SK-MEL-5 (cell line): ENCODE data around the gene STK16. TPM values are rescaled to one million over a fixed set of nuclear protein-coding genes. Genes with fewer than 3 reads are reported as not detected.

Experiments used
- DNase-seq: peaks from one replicate; pipeline ENCODE4 v3.0.0-alpha.2; 2016; ENCODE audit warnings: low read depth, low spot score
- in situ Hi-C: cut with HindIII; loops from 2 replicates; pipeline ENCODE4 v1.10.0; 2016; ENCODE audit warnings: low sequenced_read_pairs, high pct_unique_total_duplicates, low pct_unique_long_range_greater_than_20kb
- total RNA-seq: library from RNA; depleted of rRNA; stranded (reverse); fragments of >200 nt; shearing (Covaris generic); gene quantifications from 2 replicates; pipeline ENCODE4 v1.2.3, GENCODE V29; 2014

The STK16 gene
- total RNA-seq, 1 experiment from 2014 or later = 21.7 TPM

GRCh38 chr2:219228041-219228910, 17.0 kb upstream of the STK16 start:
- in situ Hi-C loops = no loop called here

GRCh38 chr2:219228911-219229304, 16.4 kb upstream of the STK16 start:
- in situ Hi-C loops = no loop called here
- no peak for DNase-seq

More at GRCh38 chr2:219228041-219228910, 17.0 kb upstream of the STK16 start:
- DNase-seq = no peak

- in situ Hi-C loops = no loop called here
- DNase-seq = peak; percentile 99
These were observed 15.8 kb upstream of the STK16 start, which contains the start of the genes ANKZF1 and ATG9A for GRCh38 chr2:219229305-219230058. Gene ANKZF1 (plus strand): TSS chr2:219229806. CDS start chr2:219230258, 452 bp downstream. Gene ATG9A (minus strand): TSS chr2:219229636. CDS start chr2:219228024, 1,612 bp downstream.

- peak; percentile 14 for DNase-seq
- in situ Hi-C loops = no loop called here
These were observed 15.2 kb upstream of the STK16 start for GRCh38 chr2:219230059-219230540.

- no peak for DNase-seq
- in situ Hi-C loops = no loop called here
These were observed 10.9 kb upstream of the STK16 start for GRCh38 chr2:219234331-219234730.

GRCh38 chr2:219243291-219243761, 2.0 kb upstream of the STK16 start:
- no peak for DNase-seq
- in situ Hi-C loops = no loop called here

GRCh38 chr2:219244789-219245147, 511 bp upstream of the STK16 start:
- DNase-seq = no peak
- in situ Hi-C loops = no loop called here

- in situ Hi-C loops = no loop called here
- DNase-seq = no peak
These were observed 586 bp downstream of the STK16 start for GRCh38 chr2:219245899-219246230.

- in situ Hi-C loops = no loop called here
- DNase-seq = no peak
These were observed 1.3 kb downstream of the STK16 start for GRCh38 chr2:219246559-219246958.

GRCh38 chr2:219247678-219248642, 2.7 kb downstream of the STK16 start:
- in situ Hi-C loops = no loop called here

GRCh38 chr2:219248845-219249202, 3.5 kb downstream of the STK16 start:
- in situ Hi-C loops = no loop called here
- no peak for DNase-seq

More at GRCh38 chr2:219247678-219248642, 2.7 kb downstream of the STK16 start:
- DNase-seq = no peak

- in situ Hi-C loops = no loop called here
- DNase-seq = peak; percentile 49
These were observed 4.1 kb downstream of the STK16 start for GRCh38 chr2:219249203-219249980.

GRCh38 chr2:219250049-219250781, 4.9 kb downstream of the STK16 start:
- in situ Hi-C loops = no loop called here
- DNase-seq = no peak

GRCh38 chr2:219251656-219252055, 6.4 kb downstream of the STK16 start:
- in situ Hi-C loops = no loop called here
- DNase-seq = no peak

- DNase-seq = no peak
- in situ Hi-C loops = no loop called here
These were observed 6.8 kb downstream of the STK16 start for GRCh38 chr2:219252084-219252483.

GRCh38 chr2:219252570-219252899, 7.3 kb downstream of the STK16 start:
- in situ Hi-C loops = no loop called here
- DNase-seq = no peak
